HFFc6 (cell line): ENCODE measurements around the gene NDUFB4. TPM values are rescaled to one million over a fixed set of nuclear protein-coding genes. Genes with fewer than 3 reads are reported as not detected.
A peak's percentile ranks its signal among the peaks of the same experiment; 100 is the strongest.
"Not testable (repeated sequence)": the region's sequence is repeated elsewhere in the genome, so short reads cannot be mapped to it uniquely, and the experiment has no call there.

ENCODE experiments used
- DNase-seq: peaks from one replicate; pipeline ENCODE4 v3.0.0-alpha.2; 2018
- H3K27ac Mint-ChIP-seq: 2 replicates; pipeline ENCODE4 v1.8.0; 2020; ENCODE audit warnings: mild to moderate bottlenecking, mixed read lengths
- H3K27me3 Mint-ChIP-seq: 2 replicates; pipeline ENCODE4 v1.8.0; 2021; ENCODE audit warnings: mild to moderate bottlenecking, moderate library complexity, mixed read lengths; ENCODE audit not compliant: insufficient read depth
- H3K36me3 Mint-ChIP-seq: 2 replicates; pipeline ENCODE4 v1.8.0; 2021; ENCODE audit warnings: low read depth, mixed read lengths
- H3K4me1 Mint-ChIP-seq: 2 replicates; pipeline ENCODE4 v1.8.0; 2020; ENCODE audit warnings: low read depth, mixed read lengths
- H3K4me3 Mint-ChIP-seq: 2 replicates; pipeline ENCODE4 v1.8.0; 2020; ENCODE audit warnings: mild to moderate bottlenecking, moderate library complexity, mixed read lengths
- H3K9me3 Mint-ChIP-seq: 2 replicates; pipeline ENCODE4 v1.8.0; 2020; ENCODE audit warnings: mild to moderate bottlenecking, mixed read lengths
- CTCF ChIP-seq: fragments of 200-600 bp; sonication (generic); IDR thresholded peaks from 2 replicates; pipeline ENCODE4 v1.5.0; 2021; ENCODE audit warnings: antibody characterized with exemption, mild to moderate bottlenecking
- total RNA-seq, 6 experiments: library from RNA; stranded (reverse); fragmentation: NEBNext Ultra II Directional; extraction: Animal tissue kit (Norgen Biotek cat#: 25700); gene quantifications; 2 replicates in 1 of 6; 3 replicates in 5 of 6; pipeline ENCODE4 v1.2.3, GENCODE V29; 2021

Gene NDUFB4
- total RNA-seq, 6 experiments from 2014 or later, result 174 to 221 (median 198) TPM

- no peak for TF ChIP-seq CTCF
- H3K27me3 Mint-ChIP-seq, result no peaks in the 10 kb centered on the region
- no peak overlapping the region for H3K4me3 Mint-ChIP-seq
- peaks cover 10% of the 10 kb centered on the region; the same call in 1 of the 2 replicates for H3K36me3 Mint-ChIP-seq
- H3K27ac Mint-ChIP-seq, result peak overlapping the region; percentile 76
- H3K4me1 Mint-ChIP-seq, result peaks cover 61% of the 10 kb centered on the region
- DNase-seq, result peak; percentile 61
- no peaks in the 10 kb centered on the region; the same call in 1 of the 2 replicates for H3K9me3 Mint-ChIP-seq
These were observed 29.0 kb downstream of the NDUFB4 start for GRCh38 chr3:120625159-120625586.

GRCh38 chr3:120634539-120634938 lies 38.4 kb downstream of the NDUFB4 start:
- Mint-ChIP-seq H3K27ac (peak overlapping the region; percentile 44), H3K9me3 (no peaks in the 10 kb centered on the region; the same call in 1 of the 2 replicates), H3K36me3 (peaks cover 19% of the 10 kb centered on the region; the same call in 1 of the 2 replicates), H3K4me1 (peaks cover 31% of the 10 kb centered on the region), H3K27me3 (no peaks in the 10 kb centered on the region; the same call in 1 of the 2 replicates), H3K4me3 (no peak overlapping the region)
- no peak for TF ChIP-seq CTCF
- DNase-seq, result no peak

GRCh38 chr3:120636795-120637401 lies 40.8 kb downstream of the NDUFB4 start:
- Mint-ChIP-seq H3K27me3 (peaks cover under 1% of the 10 kb centered on the region; the same call in 1 of the 2 replicates), H3K4me3 (no peak overlapping the region), H3K36me3 (peaks cover 6% of the 10 kb centered on the region; the same call in 1 of the 2 replicates), H3K4me1 (peaks cover 51% of the 10 kb centered on the region), H3K27ac (no peak overlapping the region), H3K9me3 (no peaks in the 10 kb centered on the region)
- DNase-seq, result no peak
- TF ChIP-seq CTCF, result no peak

GRCh38 chr3:120637851-120638559 lies 41.9 kb downstream of the NDUFB4 start:
- H3K9me3 Mint-ChIP-seq, result no peaks in the 10 kb centered on the region
- no peak for DNase-seq
- 0 out of 2 replicates have a peak, but pooled peaks cover 2% of the 10 kb centered on the region for H3K27me3 Mint-ChIP-seq
- H3K36me3 Mint-ChIP-seq, result peaks cover 6% of the 10 kb centered on the region; the same call in 1 of the 2 replicates
- H3K4me1 Mint-ChIP-seq, result peaks cover 62% of the 10 kb centered on the region
- H3K4me3 Mint-ChIP-seq, result no peak overlapping the region
- H3K27ac Mint-ChIP-seq, result peak overlapping the region; percentile 44; the same call in 1 of the 2 replicates
- TF ChIP-seq CTCF, result no peak

- not testable (repeated sequence) for H3K36me3 Mint-ChIP-seq, H3K27ac Mint-ChIP-seq, H3K4me3 Mint-ChIP-seq, DNase-seq, H3K9me3 Mint-ChIP-seq, H3K27me3 Mint-ChIP-seq
- peaks cover 61% of the 10 kb centered on the region for H3K4me1 Mint-ChIP-seq
These were observed 42.7 kb downstream of the NDUFB4 start for GRCh38 chr3:120638820-120639219.

- Mint-ChIP-seq H3K4me3 (no peak overlapping the region), H3K27me3 (0 out of 2 replicates have a peak, but pooled peaks cover 2% of the 10 kb centered on the region), H3K27ac (no peak overlapping the region), H3K36me3 (peaks cover 6% of the 10 kb centered on the region; the same call in 1 of the 2 replicates), H3K9me3 (no peaks in the 10 kb centered on the region), H3K4me1 (peaks cover 62% of the 10 kb centered on the region)
- no peak for DNase-seq
- no peak for TF ChIP-seq CTCF
These were observed 44.1 kb downstream of the NDUFB4 start for GRCh38 chr3:120640231-120640630.
